RWPE2 (cell line): Measurements from ENCODE around the gene P2RX2.

Source experiments
- ATAC-seq: fragments of 200-7000 bp; cut with Tn5 transposase; 3 replicates; pipeline ENCODE4 v1.9.1; 2021; ENCODE audit warnings: low read depth
- DNase-seq: peaks from one replicate; pipeline ENCODE4 v3.0.0-alpha.2; 2020; ENCODE audit warnings: low spot score
- H3K27ac ChIP-seq: fragments of 450-650 bp; 2 replicates; pipeline ENCODE4 v1.5.1; 2017; ENCODE audit warnings: mild to moderate bottlenecking; ENCODE audit not compliant: poor library complexity, severe bottlenecking
- H3K27me3 ChIP-seq: fragments of 250-450 bp; sonication (Bioruptor Pico); 2 replicates; pipeline ENCODE4 v1.5.1; 2021; ENCODE audit warnings: mild to moderate bottlenecking, moderate library complexity; ENCODE audit not compliant: insufficient read depth, poor library complexity, severe bottlenecking
- H3K36me3 ChIP-seq: fragments of 250-450 bp; sonication (Bioruptor Pico); 2 replicates; pipeline ENCODE4 v1.5.1; 2020; ENCODE audit warnings: low read depth, mild to moderate bottlenecking, moderate library complexity
- H3K4me1 ChIP-seq: fragments of 250-450 bp; sonication (Bioruptor Pico); 2 replicates; pipeline ENCODE4 v1.5.1; 2021; ENCODE audit warnings: mild to moderate bottlenecking, moderate library complexity; ENCODE audit not compliant: insufficient read depth, poor library complexity, severe bottlenecking
- H3K4me3 ChIP-seq: fragments of 250-450 bp; sonication (Bioruptor Pico); 2 replicates; pipeline ENCODE4 v1.5.1; 2021; ENCODE audit warnings: mild to moderate bottlenecking, moderate library complexity; ENCODE audit not compliant: severe bottlenecking
- H3K9me3 ChIP-seq: fragments of 250-450 bp; sonication (Bioruptor Pico); 2 replicates; pipeline ENCODE4 v1.5.1; 2021; ENCODE audit warnings: mild to moderate bottlenecking, moderate library complexity; ENCODE audit not compliant: severe bottlenecking
- CTCF ChIP-seq: fragments of 450-650 bp; IDR thresholded peaks from one replicate; pipeline ENCODE4 v1.5.1; 2017; ENCODE audit warnings: mild to moderate bottlenecking, moderate library complexity; ENCODE audit not compliant: poor library complexity, severe bottlenecking

P2RX2 gene

GRCh38 chr12:132579744-132580143 is 38.8 kb upstream of the P2RX2 start:
- no peak for TF ChIP-seq CTCF
- no peaks in the 10 kb centered on the region for H3K9me3 ChIP-seq
- no peak overlapping the region for H3K4me3 ChIP-seq
- ATAC-seq (no peak), DNase-seq (no peak)
- H3K36me3 ChIP-seq, result peaks cover 10% of the 10 kb centered on the region
- H3K27me3 ChIP-seq, result no peaks in the 10 kb centered on the region
- H3K27ac ChIP-seq, result no peak overlapping the region
- no peaks in the 10 kb centered on the region for H3K4me1 ChIP-seq

- H3K4me3 ChIP-seq, result no peak overlapping the region
- no peaks in the 10 kb centered on the region for H3K4me1 ChIP-seq
- no peak overlapping the region for H3K27ac ChIP-seq
- no peak for TF ChIP-seq CTCF
- ATAC-seq (no peak), DNase-seq (no peak)
- H3K27me3 ChIP-seq, result no peaks in the 10 kb centered on the region
- H3K9me3 ChIP-seq, result no peaks in the 10 kb centered on the region
- H3K36me3 ChIP-seq, result peaks cover 10% of the 10 kb centered on the region
Observed at GRCh38 chr12:132580701-132581292, 37.8 kb upstream of the P2RX2 start.

- no peaks in the 10 kb centered on the region for H3K4me1 ChIP-seq
- no peak for ATAC-seq
- H3K9me3 ChIP-seq, result no peaks in the 10 kb centered on the region
- H3K36me3 ChIP-seq, result peaks cover 6% of the 10 kb centered on the region
- no peak for DNase-seq
- H3K27me3 ChIP-seq, result no peaks in the 10 kb centered on the region
- no peak overlapping the region for H3K27ac ChIP-seq
- no peak for TF ChIP-seq CTCF
- H3K4me3 ChIP-seq, result no peak overlapping the region
Observed at GRCh38 chr12:132581348-132582057, 37.1 kb upstream of the P2RX2 start.

GRCh38 chr12:132582058-132582420 is 36.5 kb upstream of the P2RX2 start:
- TF ChIP-seq CTCF, result no peak
- DNase-seq, result no peak
- H3K36me3 ChIP-seq, result peaks cover 4% of the 10 kb centered on the region; the same call in 1 of the 2 replicates
- H3K27ac ChIP-seq, result no peak overlapping the region
- no peak for ATAC-seq
- H3K4me1 ChIP-seq, result no peaks in the 10 kb centered on the region
- no peaks in the 10 kb centered on the region for H3K27me3 ChIP-seq
- no peaks in the 10 kb centered on the region for H3K9me3 ChIP-seq
- no peak overlapping the region for H3K4me3 ChIP-seq
